Activated CD8-positive, alpha-beta T cell treated with anti-CD3 and anti-CD28 coated beads for 36 hours (primary cell): ENCODE results near the gene BRINP3. TPM values are rescaled to one million over a fixed set of nuclear protein-coding genes. Genes with fewer than 3 reads are reported as not detected.
"Not testable (repeated sequence)": the region's sequence is repeated elsewhere in the genome, so short reads cannot be mapped to it uniquely, and the experiment has no call there.

Source experiments
- ATAC-seq: fragments of 200-7000 bp; cut with Tn5 transposase; one replicate; pipeline ENCODE4 v1.10.0; 2021; ENCODE audit warnings: mild to moderate bottlenecking, moderate library complexity
- CTCF ChIA-PET: fragments of 350-600 bp; sonication (Branson Sonifier 250); formaldehyde crosslinking; loops from one replicate; lab custom pipeline; 2021; ENCODE audit warnings: antibody characterized with exemption; lab: Charles Lee
- POLR2A ChIA-PET: fragments of 350-600 bp; sonication (Branson Sonifier 250); formaldehyde crosslinking; loops from one replicate; lab custom pipeline; 2021; ENCODE audit warnings: antibody characterized with exemption; lab: Charles Lee
- DNase-seq: peaks from one replicate; pipeline ENCODE4 v3.0.0-alpha.2; 2020
- H3K27ac Mint-ChIP-seq: one replicate; pipeline ENCODE4 v1.8.0; 2021; ENCODE audit warnings: mild to moderate bottlenecking, mixed read lengths
- H3K27me3 Mint-ChIP-seq: one replicate; pipeline ENCODE4 v1.8.0; 2021; ENCODE audit warnings: mixed read lengths
- H3K36me3 Mint-ChIP-seq: one replicate; pipeline ENCODE4 v1.8.0; 2021; ENCODE audit warnings: low read depth, mixed read lengths
- H3K4me1 Mint-ChIP-seq: one replicate; pipeline ENCODE4 v1.8.0; 2021; ENCODE audit warnings: low read depth, mixed read lengths
- H3K4me3 Mint-ChIP-seq: one replicate; pipeline ENCODE4 v1.8.0; 2021; ENCODE audit warnings: mild to moderate bottlenecking, moderate library complexity, mixed read lengths
- H3K9me3 Mint-ChIP-seq: one replicate; pipeline ENCODE4 v1.8.0; 2021; ENCODE audit warnings: mixed read lengths
- CTCF ChIP-seq: fragments of 200-600 bp; IDR thresholded peaks from one replicate; pipeline ENCODE4 v1.8.0; 2022; ENCODE audit warnings: antibody characterized with exemption, mild to moderate bottlenecking
- intact Hi-C: fragments of 100-400 bp; cut with micrococcal nuclease; formaldehyde crosslinking; loops from one replicate; pipeline ENCODE4 v1.10.0; 2022
- total RNA-seq, 2 experiments: library from RNA; stranded (reverse); gene quantifications; one replicate each; pipeline ENCODE4 v1.2.3, GENCODE V29; 2021

The BRINP3 gene
- total RNA-seq, 2 experiments from 2014 or later, result not detected

- no peak for TF ChIP-seq CTCF
- H3K36me3 Mint-ChIP-seq, result no peaks in the 10 kb centered on the region
- no peak for ATAC-seq
- no peak overlapping the region for H3K4me3 Mint-ChIP-seq
- ChIA-PET CTCF (no interaction called here), POLR2A (no interaction called here)
- no peaks in the 10 kb centered on the region for H3K27me3 Mint-ChIP-seq
- H3K9me3 Mint-ChIP-seq, result peaks cover 9% of the 10 kb centered on the region
- no peak overlapping the region for H3K27ac Mint-ChIP-seq
- no peak for DNase-seq
- intact Hi-C loops, result no loop called here
- H3K4me1 Mint-ChIP-seq, result no peaks in the 10 kb centered on the region
Observed at GRCh38 chr1:190126728-190127127, 350.9 kb downstream of the BRINP3 start.

- Mint-ChIP-seq H3K27ac (no peak overlapping the region), H3K4me1 (no peaks in the 10 kb centered on the region), H3K9me3 (peaks cover 6% of the 10 kb centered on the region), H3K36me3 (no peaks in the 10 kb centered on the region), H3K4me3 (no peak overlapping the region), H3K27me3 (no peaks in the 10 kb centered on the region)
- ChIA-PET POLR2A (no interaction called here), CTCF (no interaction called here)
- intact Hi-C loops, result no loop called here
- no peak for TF ChIP-seq CTCF
- ATAC-seq, result no peak
- no peak for DNase-seq
Observed at GRCh38 chr1:190124068-190124467, 353.6 kb downstream of the BRINP3 start.

- H3K27me3 Mint-ChIP-seq, POLR2A ChIA-PET, H3K9me3 Mint-ChIP-seq, H3K4me3 Mint-ChIP-seq, DNase-seq, H3K4me1 Mint-ChIP-seq, intact Hi-C loops, H3K36me3 Mint-ChIP-seq, ATAC-seq, H3K27ac Mint-ChIP-seq, CTCF ChIA-PET: not testable (repeated sequence)
Observed at GRCh38 chr1:190120564-190120963, 357.1 kb downstream of the BRINP3 start.

- no peak for ATAC-seq
- H3K27me3 Mint-ChIP-seq, result no peaks in the 10 kb centered on the region
- DNase-seq, result no peak
- peaks cover 10% of the 10 kb centered on the region for H3K9me3 Mint-ChIP-seq
- no peak for TF ChIP-seq CTCF
- ChIA-PET CTCF (no interaction called here), POLR2A (no interaction called here)
- no peak overlapping the region for H3K4me3 Mint-ChIP-seq
- H3K36me3 Mint-ChIP-seq, result no peaks in the 10 kb centered on the region
- intact Hi-C loops, result no loop called here
- H3K4me1 Mint-ChIP-seq, result no peaks in the 10 kb centered on the region
- H3K27ac Mint-ChIP-seq, result no peak overlapping the region
Observed at GRCh38 chr1:190119683-190120082, 358.0 kb downstream of the BRINP3 start.

GRCh38 chr1:190116921-190117320, 360.7 kb downstream of the BRINP3 start:
- no peak for TF ChIP-seq CTCF
- no peak for DNase-seq
- H3K4me3 Mint-ChIP-seq, result no peak overlapping the region
- intact Hi-C loops, result no loop called here
- no peaks in the 10 kb centered on the region for H3K4me1 Mint-ChIP-seq
- no peaks in the 10 kb centered on the region for H3K36me3 Mint-ChIP-seq
- POLR2A ChIA-PET, result no interaction called here
- H3K27ac Mint-ChIP-seq, result no peak overlapping the region
- H3K27me3 Mint-ChIP-seq, result no peaks in the 10 kb centered on the region
- H3K9me3 Mint-ChIP-seq, result peaks cover 9% of the 10 kb centered on the region
- CTCF ChIA-PET, result no interaction called here
- no peak for ATAC-seq

GRCh38 chr1:190104961-190105360, 372.7 kb downstream of the BRINP3 start:
- ChIA-PET POLR2A (no interaction called here), CTCF (no interaction called here)
- H3K9me3 Mint-ChIP-seq, result peaks cover 6% of the 10 kb centered on the region
- no peaks in the 10 kb centered on the region for H3K36me3 Mint-ChIP-seq
- H3K4me1 Mint-ChIP-seq, result no peaks in the 10 kb centered on the region
- no peak overlapping the region for H3K4me3 Mint-ChIP-seq
- no peak for TF ChIP-seq CTCF
- no peak overlapping the region for H3K27ac Mint-ChIP-seq
- ATAC-seq (no peak), DNase-seq (no peak)
- intact Hi-C loops, result no loop called here
- no peaks in the 10 kb centered on the region for H3K27me3 Mint-ChIP-seq
